DOHH2 (cell line): ENCODE measurements around the gene P2RY11.

Experiments
- EZH2phosphoT487 ChIP-seq: fragments of 200-600 bp; sonication (generic); IDR thresholded peaks from 2 replicates; pipeline ENCODE4 v1.6.1; 2017; ENCODE audit warnings: borderline replicate concordance, mild to moderate bottlenecking, antibody characterized with exemption, low read length, moderate library complexity, mixed read lengths
- TF ChIP-seq, protein P1 (sequence below): fragments of 200-600 bp; sonication (generic); IDR thresholded peaks from one replicate; pipeline ENCODE4 v1.5.1; 2014; ENCODE audit warnings: antibody characterized with exemption, mild to moderate bottlenecking, low read depth, low read length; ENCODE audit not compliant: poor library complexity, severe bottlenecking

DNA sequence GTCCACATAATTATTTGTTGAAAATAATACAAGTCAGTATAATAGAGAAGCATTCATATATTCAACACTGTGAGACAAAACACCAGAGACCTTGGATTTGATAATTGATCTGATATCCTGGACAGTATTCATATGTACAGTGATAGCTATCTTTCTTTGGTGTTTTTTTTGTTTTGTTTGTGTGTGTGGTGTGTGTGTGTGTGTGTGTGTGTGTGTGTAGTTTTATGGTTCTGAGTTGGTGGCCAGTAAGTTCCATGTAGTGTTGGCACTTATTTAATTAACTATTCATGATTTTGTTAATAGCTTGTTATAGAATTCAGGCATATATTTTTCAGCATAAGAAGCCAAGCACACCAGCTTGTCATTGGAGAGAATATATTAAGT is 7.4 kb upstream of the P2RY11 start:
- TF ChIP-seq, protein P1, sequence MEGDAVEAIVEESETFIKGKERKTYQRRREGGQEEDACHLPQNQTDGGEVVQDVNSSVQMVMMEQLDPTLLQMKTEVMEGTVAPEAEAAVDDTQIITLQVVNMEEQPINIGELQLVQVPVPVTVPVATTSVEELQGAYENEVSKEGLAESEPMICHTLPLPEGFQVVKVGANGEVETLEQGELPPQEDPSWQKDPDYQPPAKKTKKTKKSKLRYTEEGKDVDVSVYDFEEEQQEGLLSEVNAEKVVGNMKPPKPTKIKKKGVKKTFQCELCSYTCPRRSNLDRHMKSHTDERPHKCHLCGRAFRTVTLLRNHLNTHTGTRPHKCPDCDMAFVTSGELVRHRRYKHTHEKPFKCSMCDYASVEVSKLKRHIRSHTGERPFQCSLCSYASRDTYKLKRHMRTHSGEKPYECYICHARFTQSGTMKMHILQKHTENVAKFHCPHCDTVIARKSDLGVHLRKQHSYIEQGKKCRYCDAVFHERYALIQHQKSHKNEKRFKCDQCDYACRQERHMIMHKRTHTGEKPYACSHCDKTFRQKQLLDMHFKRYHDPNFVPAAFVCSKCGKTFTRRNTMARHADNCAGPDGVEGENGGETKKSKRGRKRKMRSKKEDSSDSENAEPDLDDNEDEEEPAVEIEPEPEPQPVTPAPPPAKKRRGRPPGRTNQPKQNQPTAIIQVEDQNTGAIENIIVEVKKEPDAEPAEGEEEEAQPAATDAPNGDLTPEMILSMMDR = no peak
- no peak for TF ChIP-seq EZH2phosphoT487
